SK-N-SH (cell line): ENCODE data around the gene UCK1. TPM values are rescaled to one million over a fixed set of nuclear protein-coding genes. Genes with fewer than 3 reads are reported as not detected.

Experiments
- CTCF ChIA-PET: fragments of 300-600, 350-600 bp; formaldehyde crosslinking; extraction: SDS; loops from one replicate; lab custom pipeline; 2021; lab: Yijun Ruan, JAX
- POLR2A ChIA-PET: fragments of 350-600 bp; sonication (Branson Sonifier 250); formaldehyde crosslinking; extraction: SDS; loops from one replicate; lab custom pipeline; 2020; ENCODE audit warnings: antibody characterized with exemption, inconsistent platforms; lab: Yijun Ruan, JAX
- DNase-seq: peaks from one replicate; pipeline ENCODE4 v3.0.0; 2012
- H2AFZ ChIP-seq: fragments of 200-600 bp; sonication (generic); 2 replicates; pipeline ENCODE4 v1.8.1; 2016; ENCODE audit warnings: antibody characterized with exemption, mild to moderate bottlenecking, low read depth
- H3F3A ChIP-seq: fragments of 200-600 bp; sonication (generic); replicated peaks from 2 replicates; pipeline ENCODE3; 2016; ENCODE audit warnings: antibody characterized with exemption, mild to moderate bottlenecking; ENCODE audit not compliant: insufficient read depth
- H3K27ac ChIP-seq, 2 experiments: fragments of 200-500 bp in 1 of 2; fragments of 200-600 bp in 1 of 2; sonication (Bioruptor generic) in 1 of 2; sonication (generic), shearing (Covaris generic) in 1 of 2; 2 replicates each; pipeline versions ENCODE4 v1.5.1 to v1.6.1; 2014 to 2016; ENCODE audit warnings: low read depth in 2 of 2, inconsistent platforms in 1 of 2, low read length in 1 of 2, mild to moderate bottlenecking in 1 of 2, mixed read lengths in 1 of 2
- H3K27me3 ChIP-seq: fragments of 200-600 bp; sonication (generic), shearing (Covaris generic); 2 replicates; pipeline ENCODE4 v1.6.1; 2016; ENCODE audit warnings: mixed run types; ENCODE audit not compliant: insufficient read depth
- H3K36me3 ChIP-seq, 2 experiments: fragments of 200-500 bp in 1 of 2; fragments of 200-600 bp in 1 of 2; sonication (Bioruptor generic) in 1 of 2; sonication (generic) in 1 of 2; replicated peaks in 1 of 2; 2 replicates each; pipeline versions ENCODE3 to v1.5.1; 2014 to 2016; ENCODE audit warnings: low read length in 1 of 2, mild to moderate bottlenecking in 1 of 2; ENCODE audit not compliant: insufficient read depth in 2 of 2, control insufficient read depth in 1 of 2
- H3K4me1 ChIP-seq, 2 experiments: fragments of 200-500 bp in 1 of 2; fragments of 200-600 bp in 1 of 2; sonication (Bioruptor generic) in 1 of 2; sonication (generic), shearing (Covaris generic) in 1 of 2; 2 replicates each; pipeline versions ENCODE4 v1.5.1 to v1.6.1; 2014 to 2016; ENCODE audit warnings: low read depth in 1 of 2, low read length in 1 of 2, mixed run types in 1 of 2; ENCODE audit not compliant: insufficient read depth in 2 of 2, control insufficient read depth in 1 of 2
- H3K4me2 ChIP-seq: fragments of 200-600 bp; sonication (generic), shearing (Covaris generic); 2 replicates; pipeline ENCODE4 v1.6.1; 2017; ENCODE audit warnings: mixed run types
- H3K4me3 ChIP-seq, 2 experiments: fragments of 200-500 bp in 1 of 2; fragments of 200-600 bp in 1 of 2; sonication (Bioruptor generic) in 1 of 2; sonication (generic), shearing (Covaris generic) in 1 of 2; 2 replicates each; pipeline versions ENCODE4 v1.5.1 to v1.8.1; 2014 to 2016; ENCODE audit warnings: low read depth in 2 of 2, inconsistent platforms in 1 of 2, low read length in 1 of 2, mild to moderate bottlenecking in 1 of 2, mixed read lengths in 1 of 2, moderate library complexity in 1 of 2
- H3K79me2 ChIP-seq: fragments of 200-600 bp; sonication (generic); 2 replicates; pipeline ENCODE4 v1.8.1; 2017; ENCODE audit warnings: mild to moderate bottlenecking; ENCODE audit not compliant: insufficient read depth
- H3K9ac ChIP-seq: fragments of 200-600 bp; sonication (generic); 2 replicates; pipeline ENCODE4 v1.6.1; 2017; ENCODE audit warnings: mixed run types
- H3K9me2 ChIP-seq: fragments of 200-600 bp; sonication (generic); 2 replicates; pipeline ENCODE4 v1.6.1; 2017; ENCODE audit warnings: mixed run types
- H3K9me3 ChIP-seq: fragments of 200-600 bp; sonication (generic); 2 replicates; pipeline ENCODE4 v1.6.1; 2017; ENCODE audit warnings: mixed run types, mild to moderate bottlenecking, moderate library complexity
- H4K20me1 ChIP-seq: fragments of 200-600 bp; sonication (generic); 2 replicates; pipeline ENCODE4 v1.6.1; 2017; ENCODE audit warnings: mild to moderate bottlenecking, mixed run types; ENCODE audit not compliant: insufficient read depth
- ELF1 ChIP-seq: IDR thresholded peaks from 2 replicates; pipeline ENCODE4 v1.4.0; 2012
- EP300 ChIP-seq, 2 experiments: IDR thresholded peaks; 2 replicates each; pipeline versions ENCODE4 v1.4.0 to v1.6.1; 2012; ENCODE audit warnings: borderline replicate concordance in 1 of 2, low read depth in 1 of 2, low read length in 1 of 2
- FOSL2 ChIP-seq: IDR thresholded peaks from 2 replicates; pipeline ENCODE4 v1.4.0; 2012; ENCODE audit warnings: low read depth, mild to moderate bottlenecking, moderate library complexity, borderline replicate concordance
- FOXJ3 ChIP-seq: sonication (generic); formaldehyde crosslinking; IDR thresholded peaks from 2 replicates; pipeline ENCODE4 v1.5.1; 2020; ENCODE audit warnings: mild to moderate bottlenecking, missing genetic modification reagents
- GABPA ChIP-seq: IDR thresholded peaks from 2 replicates; pipeline ENCODE4 v1.4.0; 2012; ENCODE audit warnings: low read depth, mild to moderate bottlenecking
- GATA2 ChIP-seq: sonication (generic); formaldehyde crosslinking; IDR thresholded peaks from 2 replicates; pipeline ENCODE4 v1.5.0; 2020; ENCODE audit warnings: mild to moderate bottlenecking, missing genetic modification reagents
- MEF2A ChIP-seq: IDR thresholded peaks from 2 replicates; pipeline ENCODE4 v1.4.0; 2012; ENCODE audit warnings: low read depth, borderline replicate concordance
- NFIC ChIP-seq: IDR thresholded peaks from 2 replicates; pipeline ENCODE4 v1.4.0; 2012; ENCODE audit warnings: borderline replicate concordance
- RAD21 ChIP-seq: IDR thresholded peaks from 2 replicates; pipeline ENCODE4 v1.6.1; 2012; ENCODE audit warnings: mild to moderate bottlenecking, low read length
- RFX5 ChIP-seq: IDR thresholded peaks from 2 replicates; pipeline ENCODE4 v1.6.1; 2012; ENCODE audit warnings: mild to moderate bottlenecking, improper control_type of control experiment, low read length
- SIN3A ChIP-seq: IDR thresholded peaks from 2 replicates; pipeline ENCODE4 v1.6.1; 2012; ENCODE audit warnings: low read depth, mild to moderate bottlenecking, low read length, moderate library complexity, borderline replicate concordance
- TCF12 ChIP-seq: IDR thresholded peaks from 2 replicates; pipeline ENCODE4 v1.4.0; 2012
- YY1 ChIP-seq: IDR thresholded peaks from 2 replicates; pipeline ENCODE4 v1.4.0; 2012; ENCODE audit warnings: low read depth, mild to moderate bottlenecking
- WGBS: methylation state at CpG from one replicate; pipeline ENCODE4 v1.1.6; 2017; ENCODE audit warnings: low lambda C conversion rate; 5-methylcytosine and 5-hydroxymethylcytosine counted together
- polyA plus RNA-seq, 3 experiments: library from polyadenylated mRNA; depleted of rRNA; stranded (reverse); fragments of >200 nt; gene quantifications; 2 replicates each; pipeline ENCODE4 v1.2.3, GENCODE V29; 2012
- TF ChIP-seq, protein P1 (sequence below): IDR thresholded peaks from 2 replicates; pipeline ENCODE4 v1.4.0; 2012; ENCODE audit warnings: low read depth, borderline replicate concordance
- TF ChIP-seq, protein P2 (sequence below): fragments of 150-350 bp; IDR thresholded peaks from 2 replicates; pipeline ENCODE4 v1.6.1; 2017; ENCODE audit warnings: antibody characterized with exemption, low read length, low read depth, borderline replicate concordance
- TF ChIP-seq, protein P3 (sequence below): IDR thresholded peaks from 2 replicates; pipeline ENCODE4 v1.4.0; 2012; ENCODE audit warnings: low read depth, borderline replicate concordance
- TF ChIP-seq, protein P4 (sequence below): fragments of 200-600 bp; sonication (generic); IDR thresholded peaks from 2 replicates; pipeline ENCODE4 v1.6.1; 2017; ENCODE audit warnings: antibody characterized with exemption, mild to moderate bottlenecking, moderate library complexity

UCK1 gene
- polyA plus RNA-seq, 1 of the 3 experiments (the other 2 are of a cell fraction): 32.9 TPM

GRCh38 chr9:131482343-131483006 lies 48.6 kb downstream of the UCK1 start:
- Histone ChIP-seq H2AFZ (no peak overlapping the region), H4K20me1 (peaks cover 25% of the 10 kb centered on the region), H3K4me1 (no peaks in the 10 kb centered on the region; a peak in 1 of 4 replicates), H3K4me2 (no peak overlapping the region), H3K79me2 (peaks cover 21% of the 10 kb centered on the region), H3K36me3 (peaks cover 50 to 94% of the 10 kb centered on the region in 2 experiments), H3F3A (peaks cover 9% of the 10 kb centered on the region)
- CTCF ChIA-PET: interaction anchor here (0.9 to 6.0 kb wide), 2 partner anchors 9 to 132 kb away, joined by 3 to 50 read pairs; no protein-coding TSS in a partner anchor
- WGBS: 89% methylated on average over 22 of the region's 24 CpGs
- no peak for DNase-seq
- TF ChIP-seq YY1: no peak
- no peak for TF ChIP-seq TCF12
- TF ChIP-seq, protein P1, sequence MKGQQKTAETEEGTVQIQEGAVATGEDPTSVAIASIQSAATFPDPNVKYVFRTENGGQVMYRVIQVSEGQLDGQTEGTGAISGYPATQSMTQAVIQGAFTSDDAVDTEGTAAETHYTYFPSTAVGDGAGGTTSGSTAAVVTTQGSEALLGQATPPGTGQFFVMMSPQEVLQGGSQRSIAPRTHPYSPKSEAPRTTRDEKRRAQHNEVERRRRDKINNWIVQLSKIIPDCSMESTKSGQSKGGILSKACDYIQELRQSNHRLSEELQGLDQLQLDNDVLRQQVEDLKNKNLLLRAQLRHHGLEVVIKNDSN: no peak
- no peak for TF ChIP-seq EP300 (IDR thresholded peaks at IDR 0.05; ENCODE audit: borderline replicate concordance in 1 of 2, low read depth in 1 of 2, low read length in 1 of 2)
- TF ChIP-seq, protein P2, sequence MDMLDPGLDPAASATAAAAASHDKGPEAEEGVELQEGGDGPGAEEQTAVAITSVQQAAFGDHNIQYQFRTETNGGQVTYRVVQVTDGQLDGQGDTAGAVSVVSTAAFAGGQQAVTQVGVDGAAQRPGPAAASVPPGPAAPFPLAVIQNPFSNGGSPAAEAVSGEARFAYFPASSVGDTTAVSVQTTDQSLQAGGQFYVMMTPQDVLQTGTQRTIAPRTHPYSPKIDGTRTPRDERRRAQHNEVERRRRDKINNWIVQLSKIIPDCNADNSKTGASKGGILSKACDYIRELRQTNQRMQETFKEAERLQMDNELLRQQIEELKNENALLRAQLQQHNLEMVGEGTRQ: no peak
- TF ChIP-seq MEF2A: no peak
- TF ChIP-seq GABPA: no peak
- TF ChIP-seq RFX5: no peak
- TF ChIP-seq FOXJ3 (CRISPR knock-in tag): no peak
- TF ChIP-seq RAD21: no peak
- TF ChIP-seq, all 33 proteins: peak for 0
- H3K27me3 ChIP-seq: no peaks in the 10 kb centered on the region
- H3K9me3 ChIP-seq: no peaks in the 10 kb centered on the region
- POLR2A ChIA-PET: interaction anchor here (1.3 kb wide), 1 partner anchor 15 kb away, joined by 3 read pairs; no protein-coding TSS in a partner anchor
- H3K9ac ChIP-seq: no peak overlapping the region
- no peaks in the 10 kb centered on the region for H3K9me2 ChIP-seq
- no peak overlapping the region for H3K4me3 ChIP-seq
- H3K27ac ChIP-seq: no peak overlapping the region

- no peak for TF ChIP-seq GATA2 (CRISPR knock-in tag)
- TF ChIP-seq, protein P3, sequence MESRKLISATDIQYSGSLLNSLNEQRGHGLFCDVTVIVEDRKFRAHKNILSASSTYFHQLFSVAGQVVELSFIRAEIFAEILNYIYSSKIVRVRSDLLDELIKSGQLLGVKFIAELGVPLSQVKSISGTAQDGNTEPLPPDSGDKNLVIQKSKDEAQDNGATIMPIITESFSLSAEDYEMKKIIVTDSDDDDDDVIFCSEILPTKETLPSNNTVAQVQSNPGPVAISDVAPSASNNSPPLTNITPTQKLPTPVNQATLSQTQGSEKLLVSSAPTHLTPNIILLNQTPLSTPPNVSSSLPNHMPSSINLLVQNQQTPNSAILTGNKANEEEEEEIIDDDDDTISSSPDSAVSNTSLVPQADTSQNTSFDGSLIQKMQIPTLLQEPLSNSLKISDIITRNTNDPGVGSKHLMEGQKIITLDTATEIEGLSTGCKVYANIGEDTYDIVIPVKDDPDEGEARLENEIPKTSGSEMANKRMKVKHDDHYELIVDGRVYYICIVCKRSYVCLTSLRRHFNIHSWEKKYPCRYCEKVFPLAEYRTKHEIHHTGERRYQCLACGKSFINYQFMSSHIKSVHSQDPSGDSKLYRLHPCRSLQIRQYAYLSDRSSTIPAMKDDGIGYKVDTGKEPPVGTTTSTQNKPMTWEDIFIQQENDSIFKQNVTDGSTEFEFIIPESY: no peak
- no peak for TF ChIP-seq ELF1
- no peak for TF ChIP-seq FOSL2
- TF ChIP-seq, protein P4, sequence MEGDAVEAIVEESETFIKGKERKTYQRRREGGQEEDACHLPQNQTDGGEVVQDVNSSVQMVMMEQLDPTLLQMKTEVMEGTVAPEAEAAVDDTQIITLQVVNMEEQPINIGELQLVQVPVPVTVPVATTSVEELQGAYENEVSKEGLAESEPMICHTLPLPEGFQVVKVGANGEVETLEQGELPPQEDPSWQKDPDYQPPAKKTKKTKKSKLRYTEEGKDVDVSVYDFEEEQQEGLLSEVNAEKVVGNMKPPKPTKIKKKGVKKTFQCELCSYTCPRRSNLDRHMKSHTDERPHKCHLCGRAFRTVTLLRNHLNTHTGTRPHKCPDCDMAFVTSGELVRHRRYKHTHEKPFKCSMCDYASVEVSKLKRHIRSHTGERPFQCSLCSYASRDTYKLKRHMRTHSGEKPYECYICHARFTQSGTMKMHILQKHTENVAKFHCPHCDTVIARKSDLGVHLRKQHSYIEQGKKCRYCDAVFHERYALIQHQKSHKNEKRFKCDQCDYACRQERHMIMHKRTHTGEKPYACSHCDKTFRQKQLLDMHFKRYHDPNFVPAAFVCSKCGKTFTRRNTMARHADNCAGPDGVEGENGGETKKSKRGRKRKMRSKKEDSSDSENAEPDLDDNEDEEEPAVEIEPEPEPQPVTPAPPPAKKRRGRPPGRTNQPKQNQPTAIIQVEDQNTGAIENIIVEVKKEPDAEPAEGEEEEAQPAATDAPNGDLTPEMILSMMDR: no peak
- TF ChIP-seq, protein P2: no peak
- TF ChIP-seq SIN3A: no peak
- TF ChIP-seq GABPA: no peak
- no peak for TF ChIP-seq NFIC
- TF ChIP-seq FOXJ3 (CRISPR knock-in tag): no peak
- TF ChIP-seq, all 33 proteins: peak for 0
- ChIA-PET CTCF (interaction anchor here (0.9 to 6.0 kb wide), 4 partner anchors 10 to 145 kb away, joined by 3 to 50 read pairs (median 4); no protein-coding TSS in a partner anchor), POLR2A (interaction anchor here (0.6 to 1.3 kb wide), 3 partner anchors 15 to 109 kb away, joined by 3 read pairs; no protein-coding TSS in a partner anchor)
- Histone ChIP-seq H4K20me1 (peaks cover 31% of the 10 kb centered on the region), H3K9me2 (no peaks in the 10 kb centered on the region), H3K9me3 (no peaks in the 10 kb centered on the region), H3K4me1 (no peaks in the 10 kb centered on the region; a peak in 1 of 4 replicates), H3K27me3 (no peaks in the 10 kb centered on the region), H3K9ac (no peak overlapping the region), H2AFZ (no peak overlapping the region), H3K27ac (no peak overlapping the region), H3K4me2 (no peak overlapping the region), H3K4me3 (no peak overlapping the region), H3K36me3 (peaks cover 49 to 94% of the 10 kb centered on the region in 2 experiments), H3K79me2 (peaks cover 21% of the 10 kb centered on the region), H3F3A (peaks cover 9% of the 10 kb centered on the region)
- 90% methylated on average over 15 of the region's 19 CpGs for WGBS
- no peak for DNase-seq
Observed at GRCh38 chr9:131481441-131482342, 49.4 kb downstream of the UCK1 start.
